Stimulated activated effector memory CD8-positive, alpha-beta T cell treated with anti-CD3 and anti-CD28 coated beads, Interleukin-12 subunit alpha, Interleukin-12 subunit beta, amount 100 ng/mL, for 72 hours (primary cell): ENCODE data around the gene MFGE8.
A peak's percentile ranks its signal among the peaks of the same experiment; 100 is the strongest.

Experiments
- ATAC-seq: fragments of 150-1000 bp; cut with Tn5 transposase; 2 replicates; pipeline ENCODE4 v1.10.0; 2021
- DNase-seq, 2 donors: peaks; one replicate each; pipeline ENCODE4 v3.0.0; 2021 to 2022; ENCODE audit warnings: low spot score in 2 of 2
- H3K27ac Mint-ChIP-seq: one replicate; pipeline ENCODE4 v1.8.0; 2022; ENCODE audit warnings: mild to moderate bottlenecking, mixed read lengths
- H3K36me3 Mint-ChIP-seq: one replicate; pipeline ENCODE4 v1.8.0; 2022; ENCODE audit warnings: mild to moderate bottlenecking, mixed read lengths
- H3K4me1 Mint-ChIP-seq: one replicate; pipeline ENCODE4 v1.8.0; 2022; ENCODE audit warnings: mixed read lengths
- H3K4me3 Mint-ChIP-seq: one replicate; pipeline ENCODE4 v1.8.0; 2022; ENCODE audit warnings: mild to moderate bottlenecking, mixed read lengths
- H3K9me3 Mint-ChIP-seq: one replicate; pipeline ENCODE4 v1.8.0; 2022; ENCODE audit warnings: mixed read lengths

Gene MFGE8

GRCh38 chr15:88876573-88876972, 36.6 kb downstream of the MFGE8 start:
- H3K4me1 Mint-ChIP-seq, result no peaks in the 10 kb centered on the region
- H3K4me3 Mint-ChIP-seq, result no peak overlapping the region
- DNase-seq, result no peak
- H3K9me3 Mint-ChIP-seq, result no peaks in the 10 kb centered on the region
- no peak overlapping the region for H3K27ac Mint-ChIP-seq
- no peak for ATAC-seq
- H3K36me3 Mint-ChIP-seq, result peaks cover 15% of the 10 kb centered on the region

- Mint-ChIP-seq H3K36me3 (peaks cover 9% of the 10 kb centered on the region), H3K4me3 (no peak overlapping the region), H3K4me1 (no peaks in the 10 kb centered on the region), H3K9me3 (no peaks in the 10 kb centered on the region), H3K27ac (no peak overlapping the region)
- ATAC-seq (no peak), DNase-seq (no peak)
These were observed 38.5 kb downstream of the MFGE8 start for GRCh38 chr15:88874684-88875083.

- Mint-ChIP-seq H3K36me3 (peaks cover 9% of the 10 kb centered on the region), H3K4me3 (no peak overlapping the region), H3K9me3 (no peaks in the 10 kb centered on the region), H3K4me1 (no peaks in the 10 kb centered on the region), H3K27ac (no peak overlapping the region)
- DNase-seq, result no peak
- ATAC-seq, result no peak
These were observed 38.9 kb downstream of the MFGE8 start for GRCh38 chr15:88874275-88874674.

GRCh38 chr15:88873786-88874185, 39.4 kb downstream of the MFGE8 start:
- DNase-seq (no peak), ATAC-seq (no peak)
- Mint-ChIP-seq H3K27ac (no peak overlapping the region), H3K9me3 (no peaks in the 10 kb centered on the region), H3K4me1 (no peaks in the 10 kb centered on the region), H3K36me3 (peaks cover 9% of the 10 kb centered on the region), H3K4me3 (no peak overlapping the region)

GRCh38 chr15:88872706-88873105, 40.5 kb downstream of the MFGE8 start:
- Mint-ChIP-seq H3K36me3 (peaks cover 9% of the 10 kb centered on the region), H3K4me3 (no peak overlapping the region), H3K9me3 (no peaks in the 10 kb centered on the region), H3K27ac (no peak overlapping the region), H3K4me1 (no peaks in the 10 kb centered on the region)
- ATAC-seq, result no peak
- no peak for DNase-seq

- Mint-ChIP-seq H3K27ac (no peak overlapping the region), H3K4me1 (no peaks in the 10 kb centered on the region), H3K36me3 (peaks cover 9% of the 10 kb centered on the region), H3K9me3 (no peaks in the 10 kb centered on the region), H3K4me3 (no peak overlapping the region)
- DNase-seq, result no peak
- ATAC-seq, result no peak
These were observed 41.1 kb downstream of the MFGE8 start for GRCh38 chr15:88872106-88872505.

- H3K9me3 Mint-ChIP-seq, result no peaks in the 10 kb centered on the region
- peaks cover under 1% of the 10 kb centered on the region for H3K4me1 Mint-ChIP-seq
- no peak for DNase-seq
- no peak overlapping the region for H3K27ac Mint-ChIP-seq
- H3K36me3 Mint-ChIP-seq, result peaks cover 1% of the 10 kb centered on the region
- ATAC-seq, result no peak
- H3K4me3 Mint-ChIP-seq, result no peak overlapping the region
These were observed 41.9 kb downstream of the MFGE8 start for GRCh38 chr15:88871313-88871712.

- Mint-ChIP-seq H3K4me1 (peaks cover 6% of the 10 kb centered on the region), H3K4me3 (no peak overlapping the region), H3K9me3 (no peaks in the 10 kb centered on the region), H3K27ac (peak overlapping the region; percentile 63), H3K36me3 (no peaks in the 10 kb centered on the region)
- DNase-seq, result no peak
- no peak for ATAC-seq
These were observed 46.8 kb downstream of the MFGE8 start for GRCh38 chr15:88866295-88866881.

- no peak for ATAC-seq
- Mint-ChIP-seq H3K4me3 (no peak overlapping the region), H3K9me3 (no peaks in the 10 kb centered on the region), H3K36me3 (no peaks in the 10 kb centered on the region), H3K27ac (peak overlapping the region; percentile 63), H3K4me1 (peaks cover 6% of the 10 kb centered on the region)
- no peak for DNase-seq
These were observed 47.6 kb downstream of the MFGE8 start for GRCh38 chr15:88865498-88866099.

GRCh38 chr15:88864861-88865497, 48.2 kb downstream of the MFGE8 start:
- Mint-ChIP-seq H3K9me3 (no peaks in the 10 kb centered on the region), H3K36me3 (no peaks in the 10 kb centered on the region), H3K4me1 (peaks cover 6% of the 10 kb centered on the region), H3K27ac (no peak overlapping the region), H3K4me3 (no peak overlapping the region)
- ATAC-seq (no peak), DNase-seq (no peak)

- DNase-seq (no peak), ATAC-seq (no peak)
- Mint-ChIP-seq H3K4me3 (no peak overlapping the region), H3K9me3 (no peaks in the 10 kb centered on the region), H3K4me1 (peaks cover 6% of the 10 kb centered on the region), H3K36me3 (no peaks in the 10 kb centered on the region), H3K27ac (no peak overlapping the region)
These were observed 49.8 kb downstream of the MFGE8 start for GRCh38 chr15:88863412-88863811.

GRCh38 chr15:88860212-88860611, 53.0 kb downstream of the MFGE8 start:
- Mint-ChIP-seq H3K36me3 (no peaks in the 10 kb centered on the region), H3K4me3 (no peak overlapping the region), H3K27ac (no peak overlapping the region), H3K4me1 (no peaks in the 10 kb centered on the region), H3K9me3 (no peaks in the 10 kb centered on the region)
- DNase-seq (no peak), ATAC-seq (no peak)

- H3K4me3 Mint-ChIP-seq, result no peak overlapping the region
- ATAC-seq (no peak), DNase-seq (no peak)
- H3K9me3 Mint-ChIP-seq, result peaks cover 5% of the 10 kb centered on the region
- H3K4me1 Mint-ChIP-seq, result no peaks in the 10 kb centered on the region
- H3K36me3 Mint-ChIP-seq, result no peaks in the 10 kb centered on the region
- no peak overlapping the region for H3K27ac Mint-ChIP-seq
These were observed 53.6 kb downstream of the MFGE8 start for GRCh38 chr15:88859550-88859949.

GRCh38 chr15:88858934-88859333, 54.2 kb downstream of the MFGE8 start:
- no peak for ATAC-seq
- no peak for DNase-seq
- no peak overlapping the region for H3K27ac Mint-ChIP-seq
- H3K36me3 Mint-ChIP-seq, result no peaks in the 10 kb centered on the region
- no peaks in the 10 kb centered on the region for H3K4me1 Mint-ChIP-seq
- H3K9me3 Mint-ChIP-seq, result peaks cover 7% of the 10 kb centered on the region
- H3K4me3 Mint-ChIP-seq, result no peak overlapping the region

GRCh38 chr15:88852476-88852875, 60.7 kb downstream of the MFGE8 start:
- no peaks in the 10 kb centered on the region for H3K36me3 Mint-ChIP-seq
- DNase-seq (no peak), ATAC-seq (no peak)
- no peaks in the 10 kb centered on the region for H3K4me1 Mint-ChIP-seq
- H3K27ac Mint-ChIP-seq, result no peak overlapping the region
- no peak overlapping the region for H3K4me3 Mint-ChIP-seq
- peaks cover 7% of the 10 kb centered on the region for H3K9me3 Mint-ChIP-seq

- ATAC-seq (no peak), DNase-seq (no peak)
- no peaks in the 10 kb centered on the region for H3K4me1 Mint-ChIP-seq
- no peaks in the 10 kb centered on the region for H3K36me3 Mint-ChIP-seq
- H3K4me3 Mint-ChIP-seq, result no peak overlapping the region
- peaks cover 2% of the 10 kb centered on the region for H3K9me3 Mint-ChIP-seq
- H3K27ac Mint-ChIP-seq, result no peak overlapping the region
These were observed 63.7 kb downstream of the MFGE8 start for GRCh38 chr15:88849376-88850072.
